Lower lobe of right lung (tissue), 2 donors: ENCODE results near the gene BMP2. TPM values are rescaled to one million over a fixed set of nuclear protein-coding genes. Genes with fewer than 3 reads are reported as not detected.

Source experiments
- ATAC-seq, 2 donors: fragments of 200-7000 bp; cut with Tn5 transposase; one replicate each; pipeline ENCODE4 v1.9.1; 2020 to 2022; ENCODE audit warnings: mild to moderate bottlenecking in 2 of 2, moderate library complexity in 2 of 2
- DNase-seq: peaks from one replicate; pipeline ENCODE4 v3.0.0-alpha.2; 2020
- H3K27ac ChIP-seq: fragments of 200-600 bp; one replicate; pipeline ENCODE4 v1.8.0; 2022
- H3K27me3 ChIP-seq: fragments of 200-600 bp; one replicate; pipeline ENCODE4 v1.8.0; 2022; ENCODE audit warnings: low read depth
- H3K36me3 ChIP-seq: fragments of 200-600 bp; one replicate; pipeline ENCODE4 v1.8.0; 2022; ENCODE audit warnings: mild to moderate bottlenecking
- H3K4me1 ChIP-seq: fragments of 200-600 bp; one replicate; pipeline ENCODE4 v1.8.0; 2022
- H3K4me3 ChIP-seq: fragments of 200-600 bp; one replicate; pipeline ENCODE4 v1.8.0; 2022; ENCODE audit warnings: mild to moderate bottlenecking
- H3K9me3 ChIP-seq: fragments of 200-600 bp; one replicate; pipeline ENCODE4 v1.8.0; 2022
- CTCF ChIP-seq: fragments of 200-600 bp; IDR thresholded peaks from one replicate; pipeline ENCODE4 v1.8.0; 2022; ENCODE audit warnings: antibody characterized with exemption, mild to moderate bottlenecking
- intact Hi-C: fragments of 100-400 bp; cut with DNase I; formaldehyde crosslinking; loops from one replicate; pipeline ENCODE4 v1.11.0; 2022
- total RNA-seq: library from RNA; stranded (reverse); fragmentation: NEBNext Ultra II Directional; extraction: Animal tissue kit (Norgen Biotek cat#: 25700); gene quantifications from one replicate; pipeline ENCODE4 v1.2.1, GENCODE V29; 2021
- donor health status: DM: no; HTN: yes; CAD: no; lungs with severe emphysema.

BMP2 gene
- total RNA-seq, 1 donor from 2014 or later: 12.4 TPM

DNA sequence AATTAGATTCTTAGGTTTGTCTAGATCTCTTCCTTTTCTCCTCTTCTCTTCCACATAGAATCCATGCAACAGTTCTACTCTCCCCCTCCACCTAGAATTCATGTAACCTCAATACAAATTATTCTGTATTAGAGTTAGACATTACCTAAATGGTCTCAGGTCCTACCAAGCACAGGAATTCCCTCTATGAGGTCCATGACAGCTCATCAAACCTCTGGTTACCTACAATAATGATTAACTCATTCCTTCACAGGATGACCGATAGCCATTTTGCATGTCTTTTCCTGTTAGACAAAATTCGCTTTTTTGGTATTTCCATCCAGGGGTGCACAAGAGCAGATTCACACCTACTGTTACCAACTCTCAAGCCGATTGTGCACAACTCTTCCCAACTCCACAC is 27.4 kb upstream of the BMP2 start:
- Histone ChIP-seq H3K27ac (no peak overlapping the region), H3K27me3 (no peaks in the 10 kb centered on the region), H3K9me3 (no peaks in the 10 kb centered on the region), H3K4me3 (no peak overlapping the region), H3K4me1 (no peaks in the 10 kb centered on the region), H3K36me3 (no peaks in the 10 kb centered on the region)
- no peak for DNase-seq
- intact Hi-C loops: no loop called here
- ATAC-seq: no peak
- no peak for TF ChIP-seq CTCF

DNA sequence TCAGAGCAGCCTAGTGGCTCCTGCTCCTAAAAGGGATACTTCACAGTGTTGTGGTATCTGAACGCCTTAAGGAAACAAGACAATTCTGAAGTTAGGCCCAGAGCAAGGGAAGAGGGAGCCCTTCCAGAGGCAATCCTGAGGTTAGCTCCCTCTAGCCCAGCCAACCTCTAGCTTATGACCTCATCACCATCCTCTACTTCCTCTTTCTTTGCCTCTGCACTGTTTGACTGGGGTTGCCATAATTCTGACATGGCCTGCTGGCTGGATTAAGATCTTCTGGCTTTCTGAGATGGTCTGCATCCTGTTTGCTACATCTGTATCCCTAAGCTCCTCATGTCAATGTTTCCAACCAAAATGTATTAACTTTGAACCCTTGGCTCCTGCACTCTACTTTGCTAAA is 23.3 kb upstream of the BMP2 start:
- H3K4me3 ChIP-seq: no peak overlapping the region
- ATAC-seq (no peak), DNase-seq (no peak)
- intact Hi-C loops: no loop called here
- H3K27ac ChIP-seq: no peak overlapping the region
- TF ChIP-seq CTCF: no peak
- H3K4me1 ChIP-seq: no peaks in the 10 kb centered on the region
- H3K9me3 ChIP-seq: no peaks in the 10 kb centered on the region
- no peaks in the 10 kb centered on the region for H3K27me3 ChIP-seq
- no peaks in the 10 kb centered on the region for H3K36me3 ChIP-seq

- Histone ChIP-seq H3K4me3 (no peak overlapping the region), H3K27ac (no peak overlapping the region), H3K36me3 (no peaks in the 10 kb centered on the region), H3K9me3 (no peaks in the 10 kb centered on the region), H3K27me3 (no peaks in the 10 kb centered on the region), H3K4me1 (no peaks in the 10 kb centered on the region)
- ATAC-seq (no peak), DNase-seq (no peak)
- intact Hi-C loops: no loop called here
- TF ChIP-seq CTCF: no peak
Observed at GRCh38 chr20:6744805-6745204, 22.7 kb upstream of the BMP2 start.

DNA sequence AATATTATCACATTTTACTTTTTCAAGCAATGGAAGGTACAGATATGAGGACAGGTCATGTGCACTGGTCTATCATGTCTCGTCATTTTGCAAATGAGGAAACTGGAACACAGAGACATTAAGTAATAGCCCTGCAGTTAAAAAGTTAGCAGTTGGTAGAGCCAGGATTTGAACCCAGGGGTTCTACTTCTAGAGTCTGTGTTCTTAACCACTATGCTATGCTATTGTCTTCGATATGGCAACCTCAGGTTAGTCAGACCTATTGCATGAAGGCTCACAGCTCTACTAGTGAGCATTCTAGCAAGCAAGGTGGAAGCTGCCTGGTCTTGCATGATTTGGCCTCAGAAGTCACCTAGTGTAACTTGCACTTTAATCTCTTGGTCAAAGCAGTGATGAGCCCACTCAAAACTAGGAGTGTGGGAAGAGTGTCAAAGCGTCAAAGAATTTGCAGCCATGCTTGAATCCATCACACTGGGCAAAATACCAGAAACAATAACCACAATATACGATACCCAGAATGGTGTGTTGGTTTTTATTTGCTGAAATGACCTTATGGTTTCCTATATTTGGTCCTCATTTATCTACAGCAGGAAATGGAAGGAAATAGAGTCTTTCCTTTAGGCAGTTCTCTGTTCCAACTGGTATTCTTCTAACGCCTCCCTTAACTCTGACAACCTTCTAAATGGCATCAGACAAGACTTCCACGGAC is 20.4 kb upstream of the BMP2 start:
- no peak overlapping the region for H3K27ac ChIP-seq

DNA sequence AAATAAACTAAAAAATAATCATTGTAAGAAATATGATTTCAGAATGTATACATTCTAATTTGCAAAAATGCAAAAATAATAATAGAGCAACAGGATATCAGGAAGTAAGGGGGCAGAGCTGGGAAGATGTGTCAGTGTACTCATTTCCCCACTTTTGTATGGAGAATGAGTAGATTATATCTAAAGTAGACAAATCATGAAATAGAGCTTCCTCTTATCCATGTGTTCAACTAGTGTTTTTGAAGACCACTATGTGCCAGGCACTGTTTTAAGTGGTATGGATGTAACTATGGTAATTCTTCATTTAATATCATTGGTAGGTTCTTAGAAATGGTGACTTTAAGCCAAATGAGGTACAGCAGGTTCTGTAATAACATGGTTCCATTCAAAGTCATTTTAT is 17.0 kb upstream of the BMP2 start:
- ATAC-seq: no peak
- H3K4me3 ChIP-seq: no peak overlapping the region
- intact Hi-C loops: no loop called here
- H3K27ac ChIP-seq: no peak overlapping the region
- H3K36me3 ChIP-seq: no peaks in the 10 kb centered on the region
- no peaks in the 10 kb centered on the region for H3K27me3 ChIP-seq
- DNase-seq: no peak
- H3K9me3 ChIP-seq: no peaks in the 10 kb centered on the region
- no peaks in the 10 kb centered on the region for H3K4me1 ChIP-seq
- TF ChIP-seq CTCF: no peak

More for the DNA sequence above, 20.4 kb upstream of the BMP2 start:
- Histone ChIP-seq H3K36me3 (no peaks in the 10 kb centered on the region), H3K4me1 (no peaks in the 10 kb centered on the region), H3K27me3 (no peaks in the 10 kb centered on the region), H3K9me3 (no peaks in the 10 kb centered on the region), H3K4me3 (no peak overlapping the region)
- no peak for TF ChIP-seq CTCF
- intact Hi-C loops: no loop called here
- ATAC-seq (no peak), DNase-seq (no peak)
